Measurements from ENCODE around the gene TRUB2.

TRUB2 gene

GRCh38 chr9:128310461-128310860 lies 11.8 kb downstream of the TRUB2 start:
- DNase-seq (ENCODE audit: extremely low spot score): no peak
- ChIA-PET POLR2A (interaction anchor here (0.8 to 1.1 kb wide), 3 partner anchors 10 to 21 kb away, joined by 3 to 4 read pairs (median 3); no protein-coding TSS in a partner anchor), CTCF (interaction anchor here (0.9 kb wide), 1 partner anchor 55 kb away, joined by 3 read pairs; no protein-coding TSS in a partner anchor)
- TF ChIP-seq NFRKB (IDR thresholded peaks at IDR 0.05) (no peak), ELF4 (IDR thresholded peaks at IDR 0.05) (no peak), TARDBP (IDR thresholded peaks at IDR 0.05) (no peak), ARNT (IDR thresholded peaks at IDR 0.05) (no peak), FOXK2 (IDR thresholded peaks at IDR 0.05) (no peak), FOXA1 (IDR thresholded peaks at IDR 0.05) (no peak), SP1 (IDR thresholded peaks at IDR 0.05) (no peak), PKNOX1 (IDR thresholded peaks at IDR 0.05) (no peak), L3MBTL2 (conservative IDR thresholded peaks at IDR 0.05) (no peak)

- POLR2A ChIA-PET: no interaction called here
- CTCF ChIA-PET: interaction anchor here (0.6 to 0.9 kb wide), 2 partner anchors 54 to 185 kb away, joined by 3 read pairs; no protein-coding TSS in a partner anchor
- TF ChIP-seq BHLHE40 (IDR thresholded peaks at IDR 0.05; ENCODE audit: borderline replicate concordance) (no peak), FOXM1 (IDR thresholded peaks at IDR 0.05; ENCODE audit: borderline replicate concordance) (no peak), SUZ12 (IDR thresholded peaks at IDR 0.05) (no peak), ARNT (IDR thresholded peaks at IDR 0.05) (no peak), CTBP1 (IDR thresholded peaks at IDR 0.05; ENCODE audit: borderline replicate concordance) (no peak), L3MBTL2 (conservative IDR thresholded peaks at IDR 0.05) (no peak), FOXK2 (IDR thresholded peaks at IDR 0.05) (no peak), TARDBP (IDR thresholded peaks at IDR 0.05) (no peak), NFRKB (IDR thresholded peaks at IDR 0.05) (no peak), LEF1 (IDR thresholded peaks at IDR 0.05; ENCODE audit: borderline replicate concordance) (no peak), PKNOX1 (IDR thresholded peaks at IDR 0.05) (no peak), FOXA1 (IDR thresholded peaks at IDR 0.05) (no peak), ZNF384 (IDR thresholded peaks at IDR 0.05) (no peak)
Measured at GRCh38 chr9:128309551-128309950, 12.7 kb downstream of the TRUB2 start.

GRCh38 chr9:128304971-128305288 lies 17.3 kb downstream of the TRUB2 start:
- ChIA-PET POLR2A (no interaction called here), CTCF (no interaction called here)
- no peak for TF ChIP-seq NFRKB (IDR thresholded peaks at IDR 0.05)
- TF ChIP-seq SP1 (IDR thresholded peaks at IDR 0.05): no peak
- TF ChIP-seq L3MBTL2 (conservative IDR thresholded peaks at IDR 0.05): no peak
- TF ChIP-seq FOXK2 (IDR thresholded peaks at IDR 0.05): no peak
- no peak for TF ChIP-seq SUZ12 (IDR thresholded peaks at IDR 0.05)
- no peak for TF ChIP-seq CTBP1 (IDR thresholded peaks at IDR 0.05; ENCODE audit: borderline replicate concordance)
- TF ChIP-seq BHLHE40 (IDR thresholded peaks at IDR 0.05; ENCODE audit: borderline replicate concordance): no peak
- no peak for TF ChIP-seq FOXM1 (IDR thresholded peaks at IDR 0.05; ENCODE audit: borderline replicate concordance)
- DNase-seq (ENCODE audit: extremely low spot score): no peak

More at GRCh38 chr9:128309551-128309950, 12.7 kb downstream of the TRUB2 start:
- no peak for DNase-seq (ENCODE audit: extremely low spot score)

GRCh38 chr9:128304136-128304970 lies 17.9 kb downstream of the TRUB2 start:
- DNase-seq (ENCODE audit: extremely low spot score): no peak
- POLR2A ChIA-PET: interaction anchor here (1.0 to 1.1 kb wide), 2 partner anchors 29 to 67 kb away, joined by 3 read pairs; partner anchors contain the start of genes GOLGA2, SWI5 and URM1
- no peak for TF ChIP-seq HDGF (IDR thresholded peaks at IDR 0.05; ENCODE audit: borderline replicate concordance)
- TF ChIP-seq CTBP1 (IDR thresholded peaks at IDR 0.05; ENCODE audit: borderline replicate concordance): no peak
- no peak for TF ChIP-seq BHLHE40 (IDR thresholded peaks at IDR 0.05; ENCODE audit: borderline replicate concordance)
- TF ChIP-seq L3MBTL2 (conservative IDR thresholded peaks at IDR 0.05): no peak
- no peak for TF ChIP-seq PKNOX1 (IDR thresholded peaks at IDR 0.05)
- CTCF ChIA-PET: no interaction called here

- CTCF ChIA-PET: interaction anchor here (1.3 kb wide), 1 partner anchor 106 kb away, joined by 4 read pairs; no protein-coding TSS in a partner anchor
- no peak for TF ChIP-seq PKNOX1 (IDR thresholded peaks at IDR 0.05)
- no peak for TF ChIP-seq NFRKB (IDR thresholded peaks at IDR 0.05)
- no peak for TF ChIP-seq ZNF384 (IDR thresholded peaks at IDR 0.05)
- DNase-seq (ENCODE audit: extremely low spot score): no peak
- POLR2A ChIA-PET: interaction anchor here (2.1 kb wide), 1 partner anchor 23 kb away, joined by 6 read pairs; the partner anchor contains the start of genes GOLGA2 and SWI5
Measured at GRCh38 chr9:128298535-128299482, 23.4 kb downstream of the TRUB2 start.
